GM12872 (cell line): Measurements from ENCODE around the gene CDH22.

Experiments used
- CTCF ChIP-seq: IDR thresholded peaks from 3 replicates; pipeline ENCODE4 v1.5.1; 2011; ENCODE audit warnings: low read depth, mild to moderate bottlenecking, low read length, moderate library complexity; ENCODE audit not compliant: insufficient read depth

CDH22 gene

GRCh38 chr20:46209930-46210671 is 98.2 kb downstream of the CDH22 start:
- TF ChIP-seq CTCF = no peak

DNA sequence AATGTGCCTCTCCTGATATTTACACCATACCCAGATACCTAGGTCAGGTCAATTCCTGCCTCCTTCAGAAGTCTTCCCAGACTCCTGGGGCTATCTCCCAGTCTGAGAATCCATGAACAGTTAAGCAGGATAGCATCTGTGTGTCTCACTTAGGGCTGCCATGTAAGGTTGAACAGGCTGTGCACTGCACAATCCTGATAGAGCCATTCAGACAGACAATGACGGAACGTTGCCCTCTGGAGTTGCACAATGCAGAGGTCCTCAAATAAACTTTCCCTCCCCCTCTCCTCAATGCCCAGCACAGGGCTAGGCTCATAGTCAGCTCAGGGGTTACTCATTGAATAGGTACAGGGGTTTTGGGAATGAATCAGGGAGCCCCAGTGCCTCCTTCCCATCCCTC is 100.5 kb downstream of the CDH22 start:
- TF ChIP-seq CTCF = no peak

DNA sequence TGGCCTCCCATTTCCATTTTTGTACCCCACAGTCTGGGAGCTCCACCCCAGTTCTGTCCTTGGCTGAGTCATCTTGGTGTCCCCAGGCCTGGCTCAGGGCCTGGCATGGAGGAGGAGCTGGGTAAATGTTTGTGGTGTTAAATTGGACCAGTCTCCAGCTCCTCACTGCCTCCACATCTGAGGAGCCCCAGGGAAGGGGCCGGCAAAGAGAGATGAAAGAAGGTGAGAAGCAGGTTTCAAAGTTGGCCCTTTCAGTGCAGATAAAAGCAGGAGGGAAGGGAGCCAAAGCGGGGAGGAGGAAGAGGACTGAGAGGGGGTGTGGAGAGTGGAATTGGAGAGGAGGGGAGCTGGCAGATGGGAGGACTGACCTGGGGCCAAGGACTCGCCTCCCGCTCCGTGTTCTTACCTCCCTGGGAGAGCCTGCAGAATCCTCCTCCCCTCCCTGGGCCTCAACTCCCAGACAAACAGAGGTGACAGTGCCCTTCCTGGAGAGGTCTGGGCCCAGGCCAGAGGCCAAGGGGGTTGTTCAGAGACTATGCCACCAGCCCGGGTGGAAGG is 101.2 kb downstream of the CDH22 start:
- TF ChIP-seq CTCF = no peak

DNA sequence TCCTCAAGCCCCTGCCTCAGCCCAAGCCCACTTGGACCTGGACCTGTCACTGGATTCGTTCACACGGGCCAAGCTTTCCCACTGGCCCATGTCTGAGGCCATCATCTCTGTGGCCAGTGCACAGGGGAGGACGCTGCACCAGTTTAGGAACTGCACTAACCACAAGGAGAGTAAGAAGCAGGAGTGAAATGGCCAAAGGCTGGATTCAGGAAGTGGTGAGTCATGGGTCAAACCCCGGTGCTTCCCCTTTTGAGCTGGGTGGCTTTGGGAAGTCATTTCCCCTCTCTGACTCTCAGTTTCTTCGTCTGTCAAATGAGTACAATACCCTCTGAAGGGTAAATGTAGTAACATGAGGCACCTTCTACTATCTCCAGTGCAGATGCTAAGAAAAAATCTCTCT is 102.3 kb downstream of the CDH22 start:
- no peak for TF ChIP-seq CTCF

DNA sequence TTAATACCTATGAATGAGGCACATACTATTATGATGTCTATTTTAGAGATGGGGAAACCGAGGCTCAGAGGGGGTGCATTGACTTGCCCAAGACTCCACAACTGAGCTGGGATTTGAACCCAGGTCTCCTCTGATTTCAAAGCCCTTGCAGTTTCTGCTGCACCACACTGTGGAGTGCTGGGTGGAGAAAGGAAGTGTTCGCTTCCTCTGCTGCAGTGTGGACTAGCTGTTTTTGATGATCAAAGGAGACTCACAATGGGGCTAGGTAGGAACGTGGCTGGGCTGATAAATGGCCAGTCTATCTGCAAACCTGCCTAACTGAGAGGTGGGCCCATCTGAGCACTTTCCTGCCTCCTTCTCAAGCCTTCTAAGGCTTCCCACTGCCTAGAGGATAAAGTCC is 102.9 kb downstream of the CDH22 start:
- no peak for TF ChIP-seq CTCF

- no peak for TF ChIP-seq CTCF
Measured at GRCh38 chr20:46204594-46205186, 103.6 kb downstream of the CDH22 start.

- no peak for TF ChIP-seq CTCF
Measured at GRCh38 chr20:46203510-46203837, 104.8 kb downstream of the CDH22 start.
